Progenitor cell of endocrine pancreas (in vitro differentiated cells): ENCODE measurements around the gene GAS2L1. TPM values are rescaled to one million over a fixed set of nuclear protein-coding genes. Genes with fewer than 3 reads are reported as not detected.

Source experiments
- DNase-seq: peaks from one replicate; pipeline ENCODE4 v3.0.0; 2021; ENCODE audit warnings: low spot score; ENCODE audit not compliant: unreplicated experiment
- H3K27ac Mint-ChIP-seq: 2 replicates; pipeline ENCODE4 v1.8.0; 2021; ENCODE audit warnings: mild to moderate bottlenecking, moderate library complexity, mixed read lengths
- H3K27me3 Mint-ChIP-seq: 2 replicates; pipeline ENCODE4 v1.8.0; 2021; ENCODE audit warnings: mixed read lengths
- H3K36me3 Mint-ChIP-seq: 2 replicates; pipeline ENCODE4 v1.8.0; 2022; ENCODE audit warnings: mixed read lengths; ENCODE audit not compliant: insufficient read depth
- H3K4me1 Mint-ChIP-seq: 2 replicates; pipeline ENCODE4 v1.8.0; 2021; ENCODE audit warnings: low read depth, mixed read lengths
- H3K4me3 Mint-ChIP-seq: 2 replicates; pipeline ENCODE4 v1.8.0; 2021; ENCODE audit warnings: low read depth, mild to moderate bottlenecking, moderate library complexity, mixed read lengths
- H3K9me3 Mint-ChIP-seq: 2 replicates; pipeline ENCODE4 v1.8.0; 2021; ENCODE audit warnings: low read depth, mixed read lengths
- CTCF ChIP-seq: fragments of 200-600 bp; sonication (generic); IDR thresholded peaks from one replicate; pipeline ENCODE4 v1.5.0; 2021; ENCODE audit warnings: antibody characterized with exemption, mild to moderate bottlenecking; ENCODE audit not compliant: unreplicated experiment
- long read RNA-seq: library from polyadenylated mRNA; unstranded; transcript quantifications from one replicate; pipeline ENCODE4 v2.0.0, GENCODE V29; 2020
- total RNA-seq: library from RNA; stranded (reverse); gene quantifications from 2 replicates; pipeline ENCODE4 v1.2.1, GENCODE V29; 2021

GAS2L1 gene
- 10.6 and 11.5 TPM in 2 replicates for total RNA-seq
- long read RNA-seq, result 0 reads

- DNase-seq, result peak; percentile 64
- peak; percentile 66 for TF ChIP-seq CTCF
- Mint-ChIP-seq H3K4me3 (peak within 1 kb of the TSS; percentile 81), H3K27me3 (no peaks in the 10 kb centered on the region), H3K36me3 (no peaks in the 10 kb centered on the region), H3K4me1 (peaks cover 3% of the 10 kb centered on the region), H3K27ac (peak within 1 kb of the TSS; percentile 86), H3K9me3 (no peaks in the 10 kb centered on the region)
These were observed at the start of gene GAS2L1 for GRCh38 chr22:29306175-29306834. Gene GAS2L1 (plus strand): TSS chr22:29306650. CDS start chr22:29308106, 1,456 bp downstream.

GRCh38 chr22:29257751-29258181 is 48.7 kb upstream of the GAS2L1 start:
- Mint-ChIP-seq H3K4me1 (no peaks in the 10 kb centered on the region), H3K27ac (no peak overlapping the region), H3K27me3 (no peaks in the 10 kb centered on the region), H3K9me3 (no peaks in the 10 kb centered on the region), H3K4me3 (no peak overlapping the region), H3K36me3 (peaks cover 2% of the 10 kb centered on the region)
- DNase-seq, result no peak
- TF ChIP-seq CTCF, result no peak

- H3K9me3 Mint-ChIP-seq, result no peaks in the 10 kb centered on the region
- no peak for DNase-seq
- H3K27ac Mint-ChIP-seq, result no peak overlapping the region
- H3K4me3 Mint-ChIP-seq, result no peak overlapping the region
- no peaks in the 10 kb centered on the region for H3K4me1 Mint-ChIP-seq
- peaks cover 2% of the 10 kb centered on the region for H3K36me3 Mint-ChIP-seq
- no peaks in the 10 kb centered on the region for H3K27me3 Mint-ChIP-seq
- no peak for TF ChIP-seq CTCF
These were observed 47.8 kb upstream of the GAS2L1 start for GRCh38 chr22:29258407-29259252.

GRCh38 chr22:29259253-29259899 is 47.1 kb upstream of the GAS2L1 start:
- no peak overlapping the region for H3K4me3 Mint-ChIP-seq
- H3K4me1 Mint-ChIP-seq, result no peaks in the 10 kb centered on the region
- no peaks in the 10 kb centered on the region for H3K9me3 Mint-ChIP-seq
- no peak for DNase-seq
- peaks cover 2% of the 10 kb centered on the region for H3K36me3 Mint-ChIP-seq
- no peak overlapping the region for H3K27ac Mint-ChIP-seq
- H3K27me3 Mint-ChIP-seq, result no peaks in the 10 kb centered on the region
- no peak for TF ChIP-seq CTCF

- H3K36me3 Mint-ChIP-seq, result peaks cover 2% of the 10 kb centered on the region
- TF ChIP-seq CTCF, result no peak
- no peak overlapping the region for H3K27ac Mint-ChIP-seq
These were observed 46.4 kb upstream of the GAS2L1 start for GRCh38 chr22:29260031-29260560.

More at GRCh38 chr22:29260031-29260560, 46.4 kb upstream of the GAS2L1 start:
- Mint-ChIP-seq H3K4me3 (no peak overlapping the region), H3K27me3 (no peaks in the 10 kb centered on the region), H3K9me3 (no peaks in the 10 kb centered on the region), H3K4me1 (no peaks in the 10 kb centered on the region)
- no peak for DNase-seq
